NOMO-1 treated with DMSO at 0.1 percent for 48 hours (cell line): Measurements from ENCODE around the gene NLRC5.
"Not testable (repeated sequence)": the region's sequence is repeated elsewhere in the genome, so short reads cannot be mapped to it uniquely, and the experiment has no call there.

Experiments
- DNase-seq: peaks from one replicate; lab custom pipeline; 2025; ENCODE audit not compliant: unreplicated experiment; lab: John Stamatoyannopoulos, UW

Gene NLRC5

DNA sequence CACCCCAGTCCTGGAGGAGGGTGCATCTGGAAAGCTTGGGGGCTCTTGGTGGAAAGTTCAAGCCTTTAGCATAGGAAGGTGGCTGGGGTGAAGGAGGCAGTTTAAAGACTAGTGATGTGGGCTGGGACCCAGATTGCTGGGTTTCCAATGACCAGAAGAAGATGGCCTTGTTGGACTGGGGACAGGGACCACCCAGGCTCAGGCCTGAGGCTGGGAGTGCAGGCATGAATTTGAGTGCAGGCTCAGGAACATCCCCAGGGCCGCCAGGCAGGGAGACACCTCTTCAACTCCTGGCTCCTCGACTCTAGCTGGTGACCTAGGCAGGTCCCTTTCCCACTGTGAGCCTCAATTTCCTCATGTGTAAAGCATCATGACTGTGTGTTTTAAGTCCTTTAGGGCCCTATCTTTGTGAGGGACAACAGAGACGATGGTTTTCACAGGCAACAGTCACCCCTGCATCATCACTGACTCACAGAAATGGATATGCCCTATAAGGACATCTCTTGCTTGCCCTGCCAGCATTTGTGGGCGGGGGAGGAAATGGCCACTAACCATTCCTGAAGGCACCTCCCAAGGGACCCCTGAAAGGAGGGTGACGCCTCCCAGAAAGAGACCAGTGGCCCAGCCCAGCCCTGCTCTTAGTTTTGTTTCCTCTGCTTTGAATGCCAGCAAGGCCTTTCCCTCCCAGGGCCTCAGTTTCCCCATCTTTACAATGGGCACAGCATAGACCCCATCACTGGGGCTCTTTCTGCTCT lies 11.1 kb downstream of the NLRC5 start:
- DNase-seq, result no peak

GRCh38 chr16:57001026-57001679 lies 11.8 kb downstream of the NLRC5 start:
- no peak for DNase-seq

DNA sequence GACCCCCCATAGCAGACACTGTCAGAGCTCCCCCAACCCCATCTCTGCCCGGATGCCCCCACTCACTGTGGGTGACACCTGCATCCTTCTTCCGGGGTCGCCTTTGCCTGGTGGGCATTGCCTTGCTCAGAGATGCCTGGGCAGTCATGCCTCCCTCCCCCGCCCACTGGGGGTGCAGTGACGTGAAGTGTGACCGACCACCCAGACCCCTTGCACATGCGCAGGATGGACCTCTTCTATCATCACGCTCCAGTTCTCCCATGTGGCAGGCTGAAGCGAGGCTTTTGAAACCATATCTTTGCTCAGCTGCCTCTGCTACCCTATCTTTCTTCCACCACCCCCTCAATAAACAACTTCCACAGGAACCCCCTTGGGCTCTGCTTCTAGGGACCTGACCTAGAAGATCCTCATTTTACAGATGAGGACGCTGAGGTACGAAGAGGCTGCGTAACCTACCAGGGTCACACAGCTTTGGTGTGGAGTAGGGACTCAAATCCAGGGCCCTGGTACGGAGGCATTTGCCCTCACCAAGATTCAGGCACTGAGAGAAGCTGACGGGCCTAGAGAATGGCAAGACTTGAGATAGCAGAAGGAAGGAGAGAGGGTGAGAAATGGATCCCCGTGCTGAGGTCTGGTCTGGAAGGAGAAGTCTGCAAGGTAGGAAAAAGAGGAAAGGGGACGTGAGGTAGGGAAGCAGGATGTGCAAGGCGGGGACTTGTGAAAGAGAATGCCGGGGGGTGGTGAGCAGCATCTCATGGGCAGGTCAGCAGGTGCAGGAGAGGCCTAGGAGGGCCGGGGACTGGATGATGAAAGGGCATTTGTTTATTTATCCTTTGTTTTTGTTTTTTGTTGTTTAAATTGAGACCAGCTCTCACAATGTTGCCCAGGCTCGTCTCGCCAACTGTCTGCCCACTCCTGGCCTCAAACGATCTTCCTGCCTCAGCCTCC lies 14.4 kb downstream of the NLRC5 start:
- no peak for DNase-seq

DNA sequence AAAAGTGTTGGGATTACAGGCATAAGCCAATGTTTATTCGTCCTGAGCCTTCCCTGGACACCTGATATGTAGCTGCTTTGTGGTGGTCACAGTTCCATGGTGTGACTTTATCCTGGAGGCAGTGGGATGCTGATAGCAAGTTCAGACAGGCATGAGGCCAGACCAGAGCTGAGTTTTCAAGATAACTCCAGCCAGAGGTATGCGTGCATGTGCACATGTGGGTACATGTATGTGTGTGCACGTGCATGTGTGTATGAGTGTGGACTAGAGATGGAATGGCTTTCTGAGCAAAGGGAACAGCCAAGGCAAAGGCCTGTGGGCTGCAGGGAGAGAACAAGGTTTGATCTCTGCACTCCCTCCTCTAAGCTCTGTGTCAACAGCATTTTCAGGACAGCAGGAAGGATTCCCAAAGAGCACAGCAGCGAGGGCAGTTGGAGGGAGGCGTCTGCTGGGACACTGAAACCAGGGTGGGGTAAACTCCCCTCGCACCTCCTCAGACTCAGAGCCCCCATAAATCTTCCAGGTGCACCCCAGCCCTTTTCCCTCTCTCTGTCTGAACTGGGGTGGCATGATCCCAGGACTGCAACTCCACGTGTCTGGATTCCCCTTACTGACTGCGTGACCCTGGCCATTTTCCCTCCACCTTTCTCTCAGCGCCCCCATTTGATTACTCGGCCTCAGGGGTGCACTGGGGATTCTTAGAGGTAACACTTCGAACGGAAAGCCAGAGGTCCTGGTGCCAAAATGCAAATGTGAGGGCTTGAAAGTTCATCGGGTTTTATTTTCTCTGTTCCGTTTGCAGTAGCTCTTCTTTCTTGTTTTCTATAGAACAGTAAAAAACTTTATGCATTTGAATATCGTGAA lies 15.3 kb downstream of the NLRC5 start:
- no peak for DNase-seq

DNA sequence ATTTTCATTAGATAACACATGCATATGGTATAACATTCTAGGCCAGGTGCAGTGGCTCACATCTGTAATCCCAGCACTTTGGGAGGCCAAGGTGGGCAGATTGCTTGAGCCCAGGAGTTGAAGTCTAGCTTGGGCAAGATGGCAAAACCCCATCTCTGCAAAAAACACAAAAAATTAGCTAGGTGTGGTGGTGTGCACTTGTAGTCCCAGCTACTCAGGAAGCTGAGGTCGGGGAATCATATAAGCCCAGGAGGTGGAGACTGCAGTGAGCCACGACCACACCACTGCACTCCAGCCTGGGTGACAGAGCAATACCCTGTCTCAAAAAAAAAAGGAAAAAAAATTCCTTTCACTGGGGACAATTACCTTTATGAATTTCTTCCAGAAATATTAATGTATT lies 16.2 kb downstream of the NLRC5 start:
- not testable (repeated sequence) for DNase-seq

GRCh38 chr16:57007050-57007449 lies 17.7 kb downstream of the NLRC5 start:
- no peak for DNase-seq

DNA sequence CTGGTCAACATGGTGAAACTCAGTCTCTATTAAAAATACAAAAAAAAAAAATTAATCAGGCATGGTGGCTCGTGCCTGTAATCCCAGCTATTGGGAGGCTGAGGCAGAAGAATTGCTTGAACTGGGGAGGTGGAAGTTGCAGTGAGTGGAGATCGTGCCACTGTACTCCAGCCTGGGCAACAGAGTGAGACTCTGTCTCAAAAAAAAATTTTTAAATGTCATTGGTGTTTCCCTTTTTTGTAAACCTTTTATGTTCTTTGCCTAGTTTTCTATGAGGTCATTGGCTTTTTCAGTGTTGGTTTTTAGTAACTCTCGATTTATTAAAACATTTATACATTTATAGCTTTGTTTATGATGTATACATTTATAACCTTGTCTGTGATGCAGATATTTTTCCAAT lies 18.2 kb downstream of the NLRC5 start:
- no peak for DNase-seq

DNA sequence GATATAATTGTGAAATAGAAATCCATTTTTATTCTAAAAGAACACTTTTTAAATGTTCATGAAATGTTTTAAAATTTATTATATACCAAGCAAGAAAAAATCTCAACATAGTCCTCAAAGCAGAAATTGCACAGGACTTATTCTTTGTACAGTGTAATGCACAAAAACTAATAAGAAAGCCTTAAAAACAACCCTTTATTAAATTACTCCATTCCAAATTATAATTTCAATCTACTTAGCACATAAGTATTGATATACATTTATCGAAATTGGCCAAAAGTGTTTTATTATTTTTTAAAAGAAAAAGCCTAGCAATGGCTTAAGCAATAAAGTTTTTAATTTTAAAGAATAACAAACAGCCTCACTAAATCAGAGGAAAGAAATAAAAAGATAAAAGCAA lies 19.1 kb downstream of the NLRC5 start:
- no peak for DNase-seq

DNA sequence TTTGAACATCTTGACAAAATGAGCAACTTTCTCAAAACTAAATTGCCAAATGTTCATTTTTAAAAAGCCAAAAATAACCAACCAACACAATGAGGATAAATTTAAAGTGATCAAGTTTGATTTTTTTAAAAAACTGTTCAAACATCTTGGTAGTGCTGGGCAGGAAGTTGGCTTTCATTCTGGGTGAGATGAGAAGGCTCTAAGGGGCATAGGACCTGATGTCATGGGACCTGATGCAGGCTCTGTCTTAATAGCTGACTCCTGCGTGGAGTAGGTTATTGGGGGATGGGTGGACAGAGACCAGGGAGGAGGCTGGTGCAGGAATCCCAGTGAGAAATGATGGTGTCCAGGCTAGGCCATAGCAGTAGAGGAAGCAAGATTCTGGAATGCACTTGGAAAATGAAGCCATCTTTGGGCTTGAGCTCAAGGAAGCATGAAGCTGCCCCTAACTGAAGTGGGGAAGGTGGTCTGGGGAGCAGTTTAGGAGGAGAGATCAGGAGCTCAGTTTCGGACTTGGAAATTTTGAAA lies 20.4 kb downstream of the NLRC5 start:
- DNase-seq, result no peak

DNA sequence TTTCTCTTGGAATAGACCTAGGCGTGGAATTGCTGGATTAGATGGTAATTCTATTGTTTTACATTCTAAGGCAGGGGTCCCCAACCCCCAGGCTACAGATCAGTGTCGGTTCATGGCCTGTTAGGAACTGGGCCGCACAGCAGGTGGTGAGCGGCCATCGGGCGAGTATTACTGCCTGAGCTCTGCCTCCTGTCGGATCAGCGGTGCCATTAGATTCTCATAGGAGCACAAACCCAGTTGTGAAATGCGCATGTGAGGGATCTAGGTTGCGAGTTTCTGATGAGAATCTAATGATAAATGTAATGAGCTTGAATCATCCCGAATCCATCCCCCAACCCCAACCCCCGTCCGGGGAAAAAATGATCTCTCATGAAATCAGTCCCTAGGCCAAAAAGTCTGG lies 23.0 kb downstream of the NLRC5 start:
- DNase-seq, result no peak

DNA sequence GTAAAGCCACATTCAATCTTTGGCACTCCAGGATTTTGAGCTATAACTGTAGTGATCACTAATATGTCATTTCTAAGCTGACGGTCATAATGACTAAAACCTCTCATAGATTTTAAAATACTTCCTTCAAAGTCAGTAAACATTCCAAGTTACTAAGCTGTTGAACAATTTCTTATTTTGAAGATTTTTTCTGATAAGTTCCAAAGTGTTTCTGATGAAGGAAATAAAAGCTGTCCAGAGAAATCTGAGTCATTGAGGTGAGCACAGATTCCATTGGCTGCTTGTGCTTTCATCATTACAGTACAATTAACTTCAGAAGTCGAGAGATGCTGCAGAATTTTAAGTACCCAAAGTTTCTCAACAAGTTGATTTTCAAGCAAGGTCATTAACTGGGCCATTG lies 23.9 kb downstream of the NLRC5 start:
- no peak for DNase-seq

- DNase-seq, result no peak
Measured at GRCh38 chr16:57013902-57014301, 24.5 kb downstream of the NLRC5 start.

DNA sequence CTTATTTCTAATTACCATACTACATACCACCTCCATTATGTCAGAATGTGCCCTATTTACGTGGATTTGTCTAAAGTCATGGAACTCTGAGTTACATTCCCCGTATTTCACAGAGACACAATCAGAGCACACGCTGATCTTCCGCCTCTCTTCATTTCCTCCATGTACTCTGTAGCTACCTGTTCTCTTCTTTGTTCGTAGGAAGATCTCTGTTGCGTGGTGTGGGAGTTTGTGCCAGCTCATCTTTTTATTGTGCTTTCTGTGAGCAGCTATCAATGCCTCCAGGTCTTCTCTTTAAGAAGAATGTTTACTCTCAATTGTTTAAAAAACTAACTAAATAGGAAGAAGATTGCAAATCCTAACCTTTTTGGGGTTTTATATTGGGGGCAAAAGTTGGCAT lies 26.9 kb downstream of the NLRC5 start:
- DNase-seq, result no peak

GRCh38 chr16:57016831-57017230 lies 27.5 kb downstream of the NLRC5 start:
- DNase-seq, result no peak

DNA sequence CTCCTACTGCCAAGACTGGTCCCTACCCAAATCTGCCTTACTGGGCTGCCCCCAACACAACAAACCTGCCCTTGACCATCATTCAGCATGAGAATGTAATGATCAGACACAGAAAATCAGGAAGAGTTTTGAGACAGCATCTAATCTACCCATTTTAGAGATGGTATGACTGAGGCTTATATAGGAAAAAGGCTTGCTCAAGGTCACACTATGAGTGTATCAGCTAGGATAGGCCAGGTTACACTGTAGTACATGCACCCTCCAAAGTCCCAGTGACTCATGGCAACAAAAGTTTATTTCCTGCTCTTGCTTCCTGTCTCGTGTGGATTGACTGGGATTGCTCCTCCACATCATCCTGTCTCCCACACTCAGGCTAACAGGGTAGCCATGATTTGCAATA lies 27.9 kb downstream of the NLRC5 start:
- no peak for DNase-seq

DNA sequence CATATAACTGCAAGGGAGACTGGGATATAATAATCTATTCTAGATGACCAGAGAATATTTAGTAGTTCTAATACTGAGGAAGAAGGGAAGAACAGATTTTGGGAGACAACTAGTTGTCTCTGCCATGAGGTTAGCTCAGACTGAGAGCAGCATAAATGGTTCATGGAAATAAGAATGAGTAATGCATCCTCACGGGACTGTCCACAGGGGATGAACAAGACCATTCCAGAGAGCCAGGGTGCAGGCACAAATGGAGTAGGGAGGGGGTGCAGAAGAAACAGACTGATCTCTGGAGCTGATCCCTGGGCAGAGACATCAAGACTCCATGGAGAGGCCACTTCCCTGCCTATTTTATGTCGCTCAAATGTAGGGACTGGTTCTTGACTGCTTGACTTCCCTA lies 30.4 kb downstream of the NLRC5 start:
- no peak for DNase-seq

DNA sequence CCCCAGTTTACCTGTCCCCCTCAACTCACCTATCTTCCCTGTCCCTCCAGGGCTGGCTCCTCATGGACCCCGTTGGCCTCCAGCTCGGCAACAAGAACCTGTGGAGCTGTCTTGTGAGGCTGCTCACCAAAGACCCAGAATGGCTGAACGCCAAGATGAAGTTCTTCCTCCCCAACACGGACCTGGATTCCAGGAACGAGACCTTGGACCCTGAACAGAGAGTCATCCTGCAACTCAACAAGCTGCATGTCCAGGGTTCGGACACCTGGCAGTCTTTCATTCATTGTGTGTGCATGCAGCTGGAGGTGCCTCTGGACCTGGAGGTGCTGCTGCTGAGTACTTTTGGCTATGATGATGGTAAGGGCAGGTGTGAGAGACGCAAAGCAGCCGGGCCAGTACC lies 31.3 kb downstream of the NLRC5 start:
- DNase-seq, result no peak

- DNase-seq, result no peak
Measured at GRCh38 chr16:57021757-57022156, 32.4 kb downstream of the NLRC5 start.

DNA sequence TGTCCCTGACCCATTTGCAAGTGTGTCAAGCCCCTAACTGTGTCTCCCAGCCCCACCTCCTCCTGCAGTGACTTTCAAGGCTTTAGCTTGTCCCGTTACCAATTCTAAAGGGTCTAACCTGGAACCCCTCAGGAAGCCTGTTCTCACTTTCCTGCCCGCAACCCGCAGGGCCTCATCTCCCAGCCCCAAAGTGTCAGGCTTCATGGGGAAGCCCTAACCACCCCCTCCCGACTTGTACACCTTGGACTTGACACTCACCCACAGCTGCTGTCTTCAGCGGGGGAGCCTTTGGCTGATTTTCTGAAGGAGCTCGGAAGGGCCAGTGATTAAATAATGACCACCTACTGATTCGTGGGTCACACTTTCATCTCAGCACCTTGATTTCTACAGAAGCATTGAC lies 33.1 kb downstream of the NLRC5 start:
- no peak for DNase-seq

DNA sequence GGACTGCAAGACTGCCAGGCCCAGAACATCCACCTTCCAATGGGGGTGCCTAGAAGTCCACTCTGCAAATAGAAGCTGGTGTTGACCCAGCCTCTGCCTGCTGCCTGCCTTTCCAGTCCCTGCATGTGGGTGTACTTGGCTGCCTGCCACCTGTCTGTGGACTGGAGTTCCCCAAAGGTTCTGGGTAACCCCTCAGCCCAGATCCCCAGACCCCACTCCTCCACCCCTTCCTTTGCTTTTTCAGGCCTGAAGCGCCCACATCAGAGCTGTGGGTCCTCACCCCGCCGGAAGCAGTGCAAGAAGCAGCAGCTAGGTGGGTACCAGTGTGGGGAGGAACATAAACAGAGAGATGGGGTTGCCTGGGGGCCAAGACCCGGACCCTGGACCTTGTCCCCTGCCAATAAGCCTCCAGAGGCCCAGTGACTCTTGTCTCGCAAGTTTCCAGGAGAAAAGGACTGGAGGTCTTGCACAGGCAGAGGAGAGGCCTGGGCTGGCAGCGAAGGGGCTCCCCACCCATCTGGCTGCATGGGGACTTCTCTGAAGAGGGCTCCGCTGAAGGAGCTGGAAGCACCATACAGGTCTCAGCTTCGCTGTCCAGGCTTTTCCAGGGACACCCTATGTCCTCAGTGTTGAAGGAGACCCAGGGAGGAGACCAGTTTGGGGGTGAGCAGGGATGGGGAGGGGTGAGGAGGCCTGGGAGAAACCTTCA lies 34.3 kb downstream of the NLRC5 start:
- no peak for DNase-seq
